Measurements from ENCODE around the gene SLC6A8. TPM values are rescaled to one million over a fixed set of nuclear protein-coding genes. Genes with fewer than 3 reads are reported as not detected.
"Not testable (repeated sequence)": the region's sequence is repeated elsewhere in the genome, so short reads cannot be mapped to it uniquely, and the experiment has no call there.

The SLC6A8 gene
- total RNA-seq, 4 donors from 2014 or later = 4.0 to 8.0 (median 6.1) TPM

GRCh38 chrX:153739754-153740486 lies 52.2 kb downstream of the SLC6A8 start:
- Histone ChIP-seq H3K4me1 (peaks cover 0 to 4% of the 10 kb centered on the region in 2 donors), H3K36me3 (peaks cover 0 to 3% of the 10 kb centered on the region in 2 donors), H3K4me3 (replicated peaks in 1 of 3) (no peak overlapping the region), H3K9me3 (no peaks in the 10 kb centered on the region), H3K27me3 (no peaks in the 10 kb centered on the region), H3K27ac (no peak overlapping the region)
- DNase-seq = no peak
- intact Hi-C loops (cut with DNase I) = no loop called here
- TF ChIP-seq CTCF (IDR thresholded peaks at IDR 0.05) (no peak), POLR2A (IDR thresholded peaks at IDR 0.05) (no peak)
- WGBS, 2 donors = 93% methylated on average over 16 of the region's 29 CpGs; no CpG with 5 or more reads in 1 of the 2 donors

GRCh38 chrX:153740631-153741222 lies 53.0 kb downstream of the SLC6A8 start:
- Histone ChIP-seq H3K4me1 (peaks cover 0 to 4% of the 10 kb centered on the region in 2 donors), H3K4me3 (replicated peaks in 1 of 3) (no peak overlapping the region), H3K27ac (no peak overlapping the region), H3K27me3 (no peaks in the 10 kb centered on the region), H3K9me3 (no peaks in the 10 kb centered on the region), H3K36me3 (peaks cover 0 to 3% of the 10 kb centered on the region in 2 donors)
- DNase-seq = no peak
- TF ChIP-seq POLR2A (IDR thresholded peaks at IDR 0.05) (no peak), CTCF (IDR thresholded peaks at IDR 0.05) (no peak)
- 67 to 89% methylated on average over 1 to 5 of the region's 16 CpGs for WGBS, 2 donors
- intact Hi-C loops (cut with DNase I) = no loop called here

GRCh38 chrX:153741446-153741845 lies 53.7 kb downstream of the SLC6A8 start:
- TF ChIP-seq CTCF (IDR thresholded peaks at IDR 0.05) (no peak), POLR2A (IDR thresholded peaks at IDR 0.05) (no peak)
- intact Hi-C loops (cut with DNase I) = no loop called here
- 100% methylated on average over 2 of the region's 14 CpGs; no CpG with 5 or more reads in 1 of the 2 donors for WGBS, 2 donors
- Histone ChIP-seq H3K9me3 (no peaks in the 10 kb centered on the region), H3K4me1 (peaks cover 0 to 4% of the 10 kb centered on the region in 2 donors), H3K27ac (no peak overlapping the region), H3K4me3 (replicated peaks in 1 of 3) (no peak overlapping the region), H3K27me3 (no peaks in the 10 kb centered on the region), H3K36me3 (peaks cover 0 to 3% of the 10 kb centered on the region in 2 donors)
- DNase-seq = no peak

GRCh38 chrX:153742111-153742510 lies 54.4 kb downstream of the SLC6A8 start:
- H3K36me3 ChIP-seq; DNase-seq; H3K27me3 ChIP-seq; intact Hi-C loops (cut with DNase I); H3K4me1 ChIP-seq; H3K27ac ChIP-seq; H3K9me3 ChIP-seq; H3K4me3 ChIP-seq (replicated peaks in 1 of 3): not testable (repeated sequence)
- WGBS, 2 donors = 100% methylated on average over 1 of the region's 14 CpGs

- H3K36me3 ChIP-seq; H3K4me3 ChIP-seq (replicated peaks in 1 of 3); H3K27me3 ChIP-seq; H3K27ac ChIP-seq; DNase-seq; H3K9me3 ChIP-seq; intact Hi-C loops (cut with DNase I); H3K4me1 ChIP-seq: not testable (repeated sequence)
- 80 to 85% methylated on average over 1 to 9 of the region's 32 CpGs for WGBS, 2 donors
These were observed 55.2 kb downstream of the SLC6A8 start for GRCh38 chrX:153742796-153743467.
